ENCODE results near the gene ETHE1. TPM values are rescaled to one million over a fixed set of nuclear protein-coding genes. Genes with fewer than 3 reads are reported as not detected.
A peak's percentile ranks its signal among the peaks of the same experiment; 100 is the strongest.

The ETHE1 gene
- 19.0 to 23.5 TPM (median 21.2 TPM) in 3 replicates for total RNA-seq (2021)
- Bru-seq, nascent RNA, result percentile 57 among the genes with signal in this experiment
- long read RNA-seq, experiment 1, transcript ETHE1-201 (7 exons, 963 nt), result major isoform, 11 of 15 reads
- long read RNA-seq, experiment 1, partial matches to known transcripts, result 0 of 15 reads
- long read RNA-seq, experiment 1, other reads (novel, unspliced or antisense), result 1 of 15 reads
- long read RNA-seq, experiment 2, transcript ETHE1-201 (7 exons, 963 nt), result major isoform, 15 of 21 reads
- long read RNA-seq, experiment 2, partial matches to known transcripts, result 1 of 21 reads
- long read RNA-seq, experiment 2, other reads (novel, unspliced or antisense), result 5 of 21 reads
- long read RNA-seq, experiment 3, transcript ETHE1-201 (7 exons, 963 nt), result major isoform, 31 of 36 reads
- long read RNA-seq, experiment 3, partial matches to known transcripts, result 1 of 36 reads
- long read RNA-seq, experiment 3, other reads (novel, unspliced or antisense), result 4 of 36 reads

GRCh38 chr19:43526884-43527859 lies at the start of gene ETHE1:
Gene ETHE1 (minus strand): TSS chr19:43527201. CDS start chr19:43527177, 24 bp downstream.
- DNase-seq (ENCODE audit: low spot score), result peak; percentile 89
- peak within 1 kb of the TSS; percentile 84 for H3K4me3 Mint-ChIP-seq
- peaks cover 46% of the 10 kb centered on the region for H3K27me3 Mint-ChIP-seq (ENCODE audit: low read depth)
- ATAC-seq, result peak; percentile 83
- peaks cover 15% of the 10 kb centered on the region for H3K4me1 Mint-ChIP-seq
- no peaks in the 10 kb centered on the region for H3K9me3 Mint-ChIP-seq
- ChIA-PET POLR2A (interaction anchor here (0.6 kb wide), 1 partner anchor 8 kb away, joined by 3 read pairs; no protein-coding TSS in a partner anchor), CTCF (interaction anchor here (0.6 to 4.9 kb wide), 10 partner anchors 8 to 136 kb away, joined by 3 to 25 read pairs (median 8); partner anchors contain the start of gene PHLDB3)
- no peaks in the 10 kb centered on the region for H3K36me3 Mint-ChIP-seq
- TF ChIP-seq, protein P1, sequence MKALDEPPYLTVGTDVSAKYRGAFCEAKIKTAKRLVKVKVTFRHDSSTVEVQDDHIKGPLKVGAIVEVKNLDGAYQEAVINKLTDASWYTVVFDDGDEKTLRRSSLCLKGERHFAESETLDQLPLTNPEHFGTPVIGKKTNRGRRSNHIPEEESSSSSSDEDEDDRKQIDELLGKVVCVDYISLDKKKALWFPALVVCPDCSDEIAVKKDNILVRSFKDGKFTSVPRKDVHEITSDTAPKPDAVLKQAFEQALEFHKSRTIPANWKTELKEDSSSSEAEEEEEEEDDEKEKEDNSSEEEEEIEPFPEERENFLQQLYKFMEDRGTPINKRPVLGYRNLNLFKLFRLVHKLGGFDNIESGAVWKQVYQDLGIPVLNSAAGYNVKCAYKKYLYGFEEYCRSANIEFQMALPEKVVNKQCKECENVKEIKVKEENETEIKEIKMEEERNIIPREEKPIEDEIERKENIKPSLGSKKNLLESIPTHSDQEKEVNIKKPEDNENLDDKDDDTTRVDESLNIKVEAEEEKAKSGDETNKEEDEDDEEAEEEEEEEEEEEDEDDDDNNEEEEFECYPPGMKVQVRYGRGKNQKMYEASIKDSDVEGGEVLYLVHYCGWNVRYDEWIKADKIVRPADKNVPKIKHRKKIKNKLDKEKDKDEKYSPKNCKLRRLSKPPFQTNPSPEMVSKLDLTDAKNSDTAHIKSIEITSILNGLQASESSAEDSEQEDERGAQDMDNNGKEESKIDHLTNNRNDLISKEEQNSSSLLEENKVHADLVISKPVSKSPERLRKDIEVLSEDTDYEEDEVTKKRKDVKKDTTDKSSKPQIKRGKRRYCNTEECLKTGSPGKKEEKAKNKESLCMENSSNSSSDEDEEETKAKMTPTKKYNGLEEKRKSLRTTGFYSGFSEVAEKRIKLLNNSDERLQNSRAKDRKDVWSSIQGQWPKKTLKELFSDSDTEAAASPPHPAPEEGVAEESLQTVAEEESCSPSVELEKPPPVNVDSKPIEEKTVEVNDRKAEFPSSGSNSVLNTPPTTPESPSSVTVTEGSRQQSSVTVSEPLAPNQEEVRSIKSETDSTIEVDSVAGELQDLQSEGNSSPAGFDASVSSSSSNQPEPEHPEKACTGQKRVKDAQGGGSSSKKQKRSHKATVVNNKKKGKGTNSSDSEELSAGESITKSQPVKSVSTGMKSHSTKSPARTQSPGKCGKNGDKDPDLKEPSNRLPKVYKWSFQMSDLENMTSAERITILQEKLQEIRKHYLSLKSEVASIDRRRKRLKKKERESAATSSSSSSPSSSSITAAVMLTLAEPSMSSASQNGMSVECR (CRISPR knock-in tag; IDR thresholded peaks at IDR 0.05; ENCODE audit: borderline replicate concordance), result peak; percentile 84; the same call in 1 of the 2 replicates
- TF ChIP-seq TEAD1 (CRISPR knock-in tag; IDR thresholded peaks at IDR 0.05) (peak; percentile 69; the same call in 1 of the 2 replicates), HMGXB4 (CRISPR knock-in tag; IDR thresholded peaks at IDR 0.05) (peak; percentile 45; the same call in 1 of the 2 replicates), OVOL2 (CRISPR knock-in tag; IDR thresholded peaks at IDR 0.05; ENCODE audit: borderline replicate concordance) (no peak), GABPB1 (CRISPR knock-in tag; IDR thresholded peaks at IDR 0.05) (peak; percentile 56; the same call in 1 of the 2 replicates), CREM (CRISPR knock-in tag; IDR thresholded peaks at IDR 0.05) (peak; percentile 52; the same call in 1 of the 2 replicates), SP1 (CRISPR knock-in tag; conservative IDR thresholded peaks at IDR 0.05) (peak; percentile 97), FOXP1 (CRISPR knock-in tag; IDR thresholded peaks at IDR 0.05; ENCODE audit: borderline replicate concordance) (peak; percentile 67; the same call in 1 of the 2 replicates), KAT7 (CRISPR knock-in tag; IDR thresholded peaks at IDR 0.05; ENCODE audit: borderline replicate concordance) (no peak), ZNF425 (CRISPR knock-in tag; conservative IDR thresholded peaks at IDR 0.05) (no peak), ZNF281 (CRISPR knock-in tag; IDR thresholded peaks at IDR 0.05) (0 out of 2 replicates have a peak, but pooled peaks have one; percentile 40), ELF4 (CRISPR knock-in tag; IDR thresholded peaks at IDR 0.05; ENCODE audit: low read depth) (no peak), CBFB (CRISPR knock-in tag; IDR thresholded peaks at IDR 0.05; ENCODE audit: low read depth) (no peak), MAX (CRISPR knock-in tag; IDR thresholded peaks at IDR 0.05) (peak; percentile 73; the same call in 1 of the 2 replicates), NR2C2 (CRISPR knock-in tag; IDR thresholded peaks at IDR 0.05) (peak; percentile 46; the same call in 1 of the 2 replicates)
- TF ChIP-seq, protein P2, sequence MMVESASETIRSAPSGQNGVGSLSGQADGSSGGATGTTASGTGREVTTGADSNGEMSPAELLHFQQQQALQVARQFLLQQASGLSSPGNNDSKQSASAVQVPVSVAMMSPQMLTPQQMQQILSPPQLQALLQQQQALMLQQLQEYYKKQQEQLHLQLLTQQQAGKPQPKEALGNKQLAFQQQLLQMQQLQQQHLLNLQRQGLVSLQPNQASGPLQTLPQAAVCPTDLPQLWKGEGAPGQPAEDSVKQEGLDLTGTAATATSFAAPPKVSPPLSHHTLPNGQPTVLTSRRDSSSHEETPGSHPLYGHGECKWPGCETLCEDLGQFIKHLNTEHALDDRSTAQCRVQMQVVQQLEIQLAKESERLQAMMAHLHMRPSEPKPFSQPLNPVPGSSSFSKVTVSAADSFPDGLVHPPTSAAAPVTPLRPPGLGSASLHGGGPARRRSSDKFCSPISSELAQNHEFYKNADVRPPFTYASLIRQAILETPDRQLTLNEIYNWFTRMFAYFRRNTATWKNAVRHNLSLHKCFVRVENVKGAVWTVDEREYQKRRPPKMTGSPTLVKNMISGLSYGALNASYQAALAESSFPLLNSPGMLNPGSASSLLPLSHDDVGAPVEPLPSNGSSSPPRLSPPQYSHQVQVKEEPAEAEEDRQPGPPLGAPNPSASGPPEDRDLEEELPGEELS (CRISPR knock-in tag; IDR thresholded peaks at IDR 0.05), result 0 out of 2 replicates have a peak, but pooled peaks have one; percentile 22
- TF ChIP-seq, protein P3, sequence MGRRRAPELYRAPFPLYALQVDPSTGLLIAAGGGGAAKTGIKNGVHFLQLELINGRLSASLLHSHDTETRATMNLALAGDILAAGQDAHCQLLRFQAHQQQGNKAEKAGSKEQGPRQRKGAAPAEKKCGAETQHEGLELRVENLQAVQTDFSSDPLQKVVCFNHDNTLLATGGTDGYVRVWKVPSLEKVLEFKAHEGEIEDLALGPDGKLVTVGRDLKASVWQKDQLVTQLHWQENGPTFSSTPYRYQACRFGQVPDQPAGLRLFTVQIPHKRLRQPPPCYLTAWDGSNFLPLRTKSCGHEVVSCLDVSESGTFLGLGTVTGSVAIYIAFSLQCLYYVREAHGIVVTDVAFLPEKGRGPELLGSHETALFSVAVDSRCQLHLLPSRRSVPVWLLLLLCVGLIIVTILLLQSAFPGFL (CRISPR knock-in tag; IDR thresholded peaks at IDR 0.05; ENCODE audit: borderline replicate concordance), result no peak
- H3K27ac Mint-ChIP-seq, result no peak within 1 kb of the TSS

Data from WTC11 (cell line).